Mucosa of descending colon (tissue), 3 donors: ENCODE data around the gene PYHIN1. TPM values are rescaled to one million over a fixed set of nuclear protein-coding genes. Genes with fewer than 3 reads are reported as not detected.
A peak's percentile ranks its signal among the peaks of the same experiment; 100 is the strongest.

Experiments used
- ATAC-seq: fragments of 200-7000 bp; cut with Tn5 transposase; one replicate; pipeline ENCODE4 v1.9.1; 2020; ENCODE audit warnings: mild to moderate bottlenecking, moderate library complexity
- DNase-seq, 3 donors: peaks; one replicate each; pipeline ENCODE4 v3.0.0-alpha.2; 2020
- H3K36me3 ChIP-seq: fragments of 200-600 bp; one replicate; pipeline ENCODE4 v1.8.0; 2021; ENCODE audit warnings: low read depth, mild to moderate bottlenecking
- H3K4me1 ChIP-seq: fragments of 200-600 bp; one replicate; pipeline ENCODE4 v1.8.0; 2021; ENCODE audit warnings: low read depth, mild to moderate bottlenecking
- H3K4me3 ChIP-seq: fragments of 200-600 bp; one replicate; pipeline ENCODE4 v1.8.0; 2021; ENCODE audit warnings: mild to moderate bottlenecking
- H3K9me3 ChIP-seq: fragments of 200-600 bp; one replicate; pipeline ENCODE4 v1.8.0; 2021; ENCODE audit warnings: mild to moderate bottlenecking
- intact Hi-C, 2 donors: fragments of 100-400 bp; cut with DNase I in 1 of 2; cut with micrococcal nuclease in 1 of 2; formaldehyde crosslinking; loops; one replicate each; pipeline versions ENCODE4 v1.11.0 to v1.11.1; 2022; cut with DNase I, micrococcal nuclease
- long read RNA-seq, 2 donors: library from polyadenylated mRNA; unstranded; transcript quantifications; one replicate each; pipeline ENCODE4 v2.0.0, GENCODE V29; 2019 to 2021
- total RNA-seq, 3 donors: library from RNA; stranded (reverse); fragmentation: NEBNext Ultra II Directional in 2 of 3; extraction: Animal tissue kit (Norgen Biotek cat#: 25700) in 2 of 3; gene quantifications; one replicate each; pipeline versions ENCODE4 v1.2.1 to v1.2.4, GENCODE V29; 2021 to 2023
- TF ChIP-seq, protein P1 (sequence below): fragments of 200-600 bp; IDR thresholded peaks from one replicate; pipeline ENCODE4 v1.8.0; 2022; ENCODE audit warnings: antibody characterized with exemption, mild to moderate bottlenecking
- donor health status: DM: no; HTN: no; CAD: no; lungs with moderate emphysema.
- donor health status: DM: no; HTN: no; CAD: no.
- donor health status: DM: no; HTN: yes; CAD: no.

PYHIN1 gene
- total RNA-seq, result 1 to 10 TPM in 1 of 3 donors, under 1 TPM in 2; 0.87 to 2.0 (median 0.98) TPM
- long read RNA-seq, donor 1, result 0 reads
- long read RNA-seq, donor 2, result 0 reads

- Histone ChIP-seq H3K4me1 (no peaks in the 10 kb centered on the region), H3K36me3 (no peaks in the 10 kb centered on the region), H3K4me3 (no peak within 1 kb of the TSS), H3K9me3 (peaks cover 2% of the 10 kb centered on the region)
- TF ChIP-seq, protein P1, sequence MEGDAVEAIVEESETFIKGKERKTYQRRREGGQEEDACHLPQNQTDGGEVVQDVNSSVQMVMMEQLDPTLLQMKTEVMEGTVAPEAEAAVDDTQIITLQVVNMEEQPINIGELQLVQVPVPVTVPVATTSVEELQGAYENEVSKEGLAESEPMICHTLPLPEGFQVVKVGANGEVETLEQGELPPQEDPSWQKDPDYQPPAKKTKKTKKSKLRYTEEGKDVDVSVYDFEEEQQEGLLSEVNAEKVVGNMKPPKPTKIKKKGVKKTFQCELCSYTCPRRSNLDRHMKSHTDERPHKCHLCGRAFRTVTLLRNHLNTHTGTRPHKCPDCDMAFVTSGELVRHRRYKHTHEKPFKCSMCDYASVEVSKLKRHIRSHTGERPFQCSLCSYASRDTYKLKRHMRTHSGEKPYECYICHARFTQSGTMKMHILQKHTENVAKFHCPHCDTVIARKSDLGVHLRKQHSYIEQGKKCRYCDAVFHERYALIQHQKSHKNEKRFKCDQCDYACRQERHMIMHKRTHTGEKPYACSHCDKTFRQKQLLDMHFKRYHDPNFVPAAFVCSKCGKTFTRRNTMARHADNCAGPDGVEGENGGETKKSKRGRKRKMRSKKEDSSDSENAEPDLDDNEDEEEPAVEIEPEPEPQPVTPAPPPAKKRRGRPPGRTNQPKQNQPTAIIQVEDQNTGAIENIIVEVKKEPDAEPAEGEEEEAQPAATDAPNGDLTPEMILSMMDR, result no peak
- peak in 1 of 3 donors; percentile 16 for DNase-seq
- intact Hi-C loops, result no loop called here
- peak; percentile 79 for ATAC-seq
These were observed at the start of gene PYHIN1 for GRCh38 chr1:158931055-158931737. TSS of gene PYHIN1 (plus strand) at chr1:158931552. CDS start at chr1:158936911, 5,359 bp downstream.

GRCh38 chr1:158893654-158894053, 37.7 kb upstream of the PYHIN1 start:
- DNase-seq (no peak), ATAC-seq (no peak)
- TF ChIP-seq, protein P1, result no peak
- H3K36me3 ChIP-seq, result no peaks in the 10 kb centered on the region
- intact Hi-C loops, result no loop called here
- no peaks in the 10 kb centered on the region for H3K4me1 ChIP-seq
- H3K4me3 ChIP-seq, result no peak overlapping the region
- no peaks in the 10 kb centered on the region for H3K9me3 ChIP-seq

- intact Hi-C loops, result no loop called here
- no peaks in the 10 kb centered on the region for H3K4me1 ChIP-seq
- no peak overlapping the region for H3K4me3 ChIP-seq
- TF ChIP-seq, protein P1, result no peak
- H3K9me3 ChIP-seq, result peaks cover 2% of the 10 kb centered on the region
- no peak for DNase-seq
- no peak for ATAC-seq
- H3K36me3 ChIP-seq, result no peaks in the 10 kb centered on the region
These were observed 32.6 kb upstream of the PYHIN1 start for GRCh38 chr1:158898722-158899121.

DNA sequence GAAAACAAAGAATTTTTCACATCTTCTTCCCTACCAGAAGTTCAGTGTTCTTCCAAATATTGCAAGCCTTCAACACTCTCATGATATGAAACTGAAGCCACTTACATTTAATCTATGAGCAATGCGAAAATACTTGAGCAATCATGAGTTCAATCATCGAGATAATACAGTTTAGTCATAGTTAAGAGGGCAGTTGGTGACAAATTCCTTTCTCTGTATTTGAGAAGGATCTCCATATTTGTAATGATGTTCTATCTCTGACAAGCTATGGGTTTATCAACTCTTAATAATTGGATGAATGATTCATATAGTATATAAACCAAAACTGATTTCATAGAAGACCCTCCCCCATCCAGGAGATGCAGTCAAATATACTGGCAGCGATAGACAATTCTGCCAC, 29.7 kb upstream of the PYHIN1 start:
- peaks cover 5% of the 10 kb centered on the region for H3K9me3 ChIP-seq
- TF ChIP-seq, protein P1, result no peak
- H3K36me3 ChIP-seq, result no peaks in the 10 kb centered on the region
- ATAC-seq, result no peak
- H3K4me3 ChIP-seq, result no peak overlapping the region
- intact Hi-C loops, result no loop called here
- DNase-seq, result no peak
- H3K4me1 ChIP-seq, result no peaks in the 10 kb centered on the region

GRCh38 chr1:158916085-158916484, 15.3 kb upstream of the PYHIN1 start:
- Histone ChIP-seq H3K4me3 (no peak overlapping the region), H3K9me3 (peaks cover 15% of the 10 kb centered on the region), H3K4me1 (no peaks in the 10 kb centered on the region), H3K36me3 (no peaks in the 10 kb centered on the region)
- DNase-seq (no peak), ATAC-seq (no peak)
- TF ChIP-seq, protein P1, result no peak
- intact Hi-C loops, result no loop called here
